Coronary artery (tissue), 2 donors: ENCODE results near the gene OSBPL9.

Source experiments
- DNase-seq: peaks from one replicate; pipeline ENCODE4 v3.0.0-alpha.2; 2017; ENCODE audit warnings: low spot score
- H3K27ac ChIP-seq, 2 donors: fragments of 200-600 bp; sonication (generic); one replicate each; pipeline ENCODE4 v1.5.1; 2016 to 2019
- H3K4me3 ChIP-seq: fragments of 200-600 bp; sonication (generic); 2 replicates; pipeline ENCODE4 v1.5.1; 2016; ENCODE audit warnings: mild to moderate bottlenecking, moderate library complexity
- CTCF ChIP-seq: fragments of 200-600 bp; sonication (generic); IDR thresholded peaks from one replicate; pipeline ENCODE4 v1.5.1; 2019; ENCODE audit warnings: antibody characterized with exemption

The OSBPL9 gene

GRCh38 chr1:51574796-51575195 lies 42.1 kb upstream of the OSBPL9 start:
- H3K4me3 ChIP-seq, result no peak overlapping the region
- DNase-seq, result no peak
- no peak for TF ChIP-seq CTCF
- H3K27ac ChIP-seq, result no peak overlapping the region

GRCh38 chr1:51575406-51576084 lies 41.3 kb upstream of the OSBPL9 start:
- H3K4me3 ChIP-seq, result no peak overlapping the region
- no peak for TF ChIP-seq CTCF
- H3K27ac ChIP-seq, result no peak overlapping the region
- DNase-seq, result no peak

GRCh38 chr1:51576085-51576444 lies 40.8 kb upstream of the OSBPL9 start:
- no peak overlapping the region for H3K27ac ChIP-seq
- no peak for DNase-seq
- no peak overlapping the region for H3K4me3 ChIP-seq
- no peak for TF ChIP-seq CTCF

GRCh38 chr1:51576923-51577322 lies 40.0 kb upstream of the OSBPL9 start:
- Histone ChIP-seq H3K4me3 (no peak overlapping the region), H3K27ac (no peak overlapping the region)
- no peak for TF ChIP-seq CTCF
- no peak for DNase-seq

GRCh38 chr1:51578383-51579109 lies 38.3 kb upstream of the OSBPL9 start:
- H3K4me3 ChIP-seq, result no peak overlapping the region
- no peak for TF ChIP-seq CTCF
- no peak overlapping the region for H3K27ac ChIP-seq
- no peak for DNase-seq

- TF ChIP-seq CTCF, result no peak
- no peak for DNase-seq
- Histone ChIP-seq H3K4me3 (no peak overlapping the region), H3K27ac (no peak overlapping the region)
Observed at GRCh38 chr1:51581238-51581637, 35.7 kb upstream of the OSBPL9 start.

GRCh38 chr1:51583532-51583931 lies 33.4 kb upstream of the OSBPL9 start:
- peak; percentile 82 for DNase-seq
- Histone ChIP-seq H3K27ac (no peak overlapping the region), H3K4me3 (no peak overlapping the region)
- TF ChIP-seq CTCF, result no peak
